Measurements from ENCODE around the gene MAOA.
A peak's percentile ranks its signal among the peaks of the same experiment; 100 is the strongest.

The MAOA gene

GRCh38 chrX:43745938-43746721 lies 90.0 kb downstream of the MAOA start:
- intact Hi-C loops (cut with DNase I): no loop called here
- DNase-seq: no peak

GRCh38 chrX:43747476-43747875 lies 91.4 kb downstream of the MAOA start:
- no peak for DNase-seq
- intact Hi-C loops (cut with DNase I): no loop called here

- DNase-seq: peak in 4 of 10 donors; percentile 8 to 28 (median 12)
- intact Hi-C loops (cut with DNase I): loop anchor here (1.0 to 10.0 kb wide), 2 partner anchors 190 to 1955 kb away; no protein-coding TSS in a partner anchor
Measured at GRCh38 chrX:43750248-43750676, 94.2 kb downstream of the MAOA start.

- DNase-seq: no peak
- intact Hi-C loops (cut with DNase I): loop anchor here (10.0 kb wide), 1 partner anchor 1959 kb away; no protein-coding TSS in a partner anchor
Measured at GRCh38 chrX:43753637-43754036, 97.5 kb downstream of the MAOA start.

- intact Hi-C loops (cut with DNase I): loop anchor here (10.0 kb wide), 1 partner anchor 1961 kb away; no protein-coding TSS in a partner anchor
- no peak for DNase-seq
Measured at GRCh38 chrX:43756076-43756475, 100.0 kb downstream of the MAOA start.

GRCh38 chrX:43758044-43758443 lies 101.9 kb downstream of the MAOA start:
- no peak for DNase-seq
- intact Hi-C loops (cut with DNase I): loop anchor here (10.0 kb wide), 1 partner anchor 1963 kb away; no protein-coding TSS in a partner anchor

- DNase-seq: no peak
- intact Hi-C loops (cut with DNase I): no loop called here
Measured at GRCh38 chrX:43785930-43786591, 130.0 kb downstream of the MAOA start.

Data from posterior cingulate gyrus (tissue), 11 donors.